ENCODE results near the gene PPP1R12B. TPM values are rescaled to one million over a fixed set of nuclear protein-coding genes. Genes with fewer than 3 reads are reported as not detected.

Gene PPP1R12B
- polyA plus RNA-seq, 1 donor (not counting 4 experiments of a cell fraction or from before 2014, with no cell fraction given), result 6.9 TPM

DNA sequence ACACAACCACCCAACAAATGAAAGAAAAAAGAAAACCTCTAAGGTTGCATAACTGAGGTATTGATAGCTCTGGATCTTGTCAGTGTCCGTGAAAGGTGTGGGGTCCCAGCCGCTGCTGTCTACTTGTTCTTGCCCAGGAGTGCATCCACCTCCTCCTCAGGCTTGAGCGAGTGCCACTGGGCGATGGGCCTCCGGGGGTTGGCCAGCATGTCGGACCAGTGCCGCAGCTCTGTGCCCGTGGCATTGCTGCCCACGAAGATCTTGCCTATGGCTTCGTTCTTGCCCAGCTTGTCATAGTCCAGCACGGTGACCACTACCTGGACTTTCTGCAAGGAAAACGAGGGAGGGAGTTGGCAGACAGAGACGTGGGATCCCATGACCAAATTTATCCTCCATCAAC, 248.1 kb downstream of the PPP1R12B start:
- Histone ChIP-seq H3K4me2 (ENCODE audit: control insufficient read depth, extremely low read depth, insufficient read depth, low read depth, low read length) (no peak overlapping the region), H3K9me3 (ENCODE audit: control insufficient read depth, low read depth, low read length) (no peaks in the 10 kb centered on the region), H3K79me2 (ENCODE audit: control insufficient read depth, insufficient read depth, low read length) (no peaks in the 10 kb centered on the region), H3K36me3 (ENCODE audit: control insufficient read depth in 2 of 2, extremely low read depth in 1 of 2, insufficient read depth in 2 of 2, low read length in 2 of 2) (no peaks in the 10 kb centered on the region), H3K27ac (ENCODE audit: control insufficient read depth, insufficient read depth, low read length) (no peak overlapping the region), H3K9ac (ENCODE audit: control insufficient read depth, extremely low read depth, insufficient read depth, low read length) (no peak overlapping the region), H3K4me3 (ENCODE audit: control insufficient read depth in 2 of 3, extremely low read depth in 1 of 3, insufficient read depth in 2 of 3, low read depth in 1 of 3, low read length in 3 of 3) (no peak overlapping the region), H3K9me1 (ENCODE audit: control insufficient read depth, extremely low read depth, insufficient read depth, low read length) (no peaks in the 10 kb centered on the region), H4K20me1 (ENCODE audit: control insufficient read depth, extremely low read depth, insufficient read depth, low read length) (no peaks in the 10 kb centered on the region), H2AFZ (ENCODE audit: control insufficient read depth, low read length) (no peak overlapping the region), H3K4me1 (ENCODE audit: control insufficient read depth, extremely low read depth, insufficient read depth, low read length) (peaks cover 34% of the 10 kb centered on the region), H3K27me3 (ENCODE audit: control insufficient read depth, extremely low read depth, insufficient read depth, low read length) (no peaks in the 10 kb centered on the region)
- DNase-seq (ENCODE audit: low read depth, low spot score) (no peak), FAIRE-seq (no peak)
- TF ChIP-seq, protein P1, sequence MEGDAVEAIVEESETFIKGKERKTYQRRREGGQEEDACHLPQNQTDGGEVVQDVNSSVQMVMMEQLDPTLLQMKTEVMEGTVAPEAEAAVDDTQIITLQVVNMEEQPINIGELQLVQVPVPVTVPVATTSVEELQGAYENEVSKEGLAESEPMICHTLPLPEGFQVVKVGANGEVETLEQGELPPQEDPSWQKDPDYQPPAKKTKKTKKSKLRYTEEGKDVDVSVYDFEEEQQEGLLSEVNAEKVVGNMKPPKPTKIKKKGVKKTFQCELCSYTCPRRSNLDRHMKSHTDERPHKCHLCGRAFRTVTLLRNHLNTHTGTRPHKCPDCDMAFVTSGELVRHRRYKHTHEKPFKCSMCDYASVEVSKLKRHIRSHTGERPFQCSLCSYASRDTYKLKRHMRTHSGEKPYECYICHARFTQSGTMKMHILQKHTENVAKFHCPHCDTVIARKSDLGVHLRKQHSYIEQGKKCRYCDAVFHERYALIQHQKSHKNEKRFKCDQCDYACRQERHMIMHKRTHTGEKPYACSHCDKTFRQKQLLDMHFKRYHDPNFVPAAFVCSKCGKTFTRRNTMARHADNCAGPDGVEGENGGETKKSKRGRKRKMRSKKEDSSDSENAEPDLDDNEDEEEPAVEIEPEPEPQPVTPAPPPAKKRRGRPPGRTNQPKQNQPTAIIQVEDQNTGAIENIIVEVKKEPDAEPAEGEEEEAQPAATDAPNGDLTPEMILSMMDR (optimal IDR thresholded peaks at IDR 0.05 in 1 of 3, IDR thresholded peaks at IDR 0.05 in 1 of 3, conservative IDR thresholded peaks at IDR 0.05 in 1 of 3; ENCODE audit: extremely low read depth in 1 of 3, insufficient read depth in 2 of 3, low read length in 3 of 3), result no peak
- dilution Hi-C loops (cut with MboI; ENCODE audit: extremely low pct_ligation_motif_present, low sequenced_read_pairs), result no loop called here

DNA sequence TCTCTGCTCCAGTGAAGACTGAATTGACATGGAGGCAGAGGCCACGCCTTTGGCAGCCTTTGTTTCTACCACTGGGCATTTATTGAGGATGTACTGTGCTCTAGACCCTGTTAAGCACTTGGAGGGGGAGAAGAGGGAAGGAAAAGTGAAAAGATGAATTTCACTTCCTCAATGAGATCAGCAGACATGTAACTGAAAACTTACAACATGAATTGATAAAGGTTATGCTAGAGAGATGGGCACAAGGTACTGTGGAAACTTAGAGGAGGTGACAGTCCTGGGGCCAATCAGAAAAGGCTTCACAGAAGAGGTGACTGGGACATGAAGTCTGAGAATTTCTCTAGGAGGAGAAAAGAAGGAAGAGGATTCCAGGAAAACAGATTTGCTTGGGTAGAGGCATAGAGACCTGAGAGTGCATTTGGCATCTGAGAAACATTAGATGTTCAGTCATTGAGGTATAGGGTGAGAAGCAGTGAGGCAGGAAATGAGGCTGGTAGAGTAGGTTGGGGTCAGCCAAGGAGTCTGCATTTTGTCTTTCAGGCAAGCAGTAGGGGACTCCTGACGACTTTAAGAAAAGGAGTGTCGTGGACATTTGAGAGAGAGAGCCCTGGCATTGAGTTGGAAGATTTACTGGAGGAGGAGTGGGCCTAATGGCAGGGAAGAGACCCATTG, 248.7 kb downstream of the PPP1R12B start:
- Histone ChIP-seq H3K9me1 (ENCODE audit: control insufficient read depth, extremely low read depth, insufficient read depth, low read length) (no peaks in the 10 kb centered on the region), H3K4me3 (ENCODE audit: control insufficient read depth in 2 of 3, extremely low read depth in 1 of 3, insufficient read depth in 2 of 3, low read depth in 1 of 3, low read length in 3 of 3) (no peak overlapping the region), H3K9ac (ENCODE audit: control insufficient read depth, extremely low read depth, insufficient read depth, low read length) (no peak overlapping the region), H3K36me3 (ENCODE audit: control insufficient read depth in 2 of 2, extremely low read depth in 1 of 2, insufficient read depth in 2 of 2, low read length in 2 of 2) (no peaks in the 10 kb centered on the region), H3K27me3 (ENCODE audit: control insufficient read depth, extremely low read depth, insufficient read depth, low read length) (no peaks in the 10 kb centered on the region), H3K9me3 (ENCODE audit: control insufficient read depth, low read depth, low read length) (no peaks in the 10 kb centered on the region), H3K4me2 (ENCODE audit: control insufficient read depth, extremely low read depth, insufficient read depth, low read depth, low read length) (no peak overlapping the region), H3K4me1 (ENCODE audit: control insufficient read depth, extremely low read depth, insufficient read depth, low read length) (peaks cover 28% of the 10 kb centered on the region), H3K27ac (ENCODE audit: control insufficient read depth, insufficient read depth, low read length) (no peak overlapping the region), H4K20me1 (ENCODE audit: control insufficient read depth, extremely low read depth, insufficient read depth, low read length) (no peaks in the 10 kb centered on the region), H2AFZ (ENCODE audit: control insufficient read depth, low read length) (no peak overlapping the region), H3K79me2 (ENCODE audit: control insufficient read depth, insufficient read depth, low read length) (no peaks in the 10 kb centered on the region)
- DNase-seq (ENCODE audit: low read depth, low spot score) (no peak), FAIRE-seq (no peak)
- TF ChIP-seq EZH2 (IDR thresholded peaks at IDR 0.05; ENCODE audit: low read length), result no peak
- dilution Hi-C loops (cut with MboI; ENCODE audit: extremely low pct_ligation_motif_present, low sequenced_read_pairs), result no loop called here

Measured in keratinocyte (primary cell).